Endothelial cell of umbilical vein (primary cell): ENCODE data around the gene GNAS-AS1.

Experiments used
- CTCF ChIP-seq, 2 donors: IDR thresholded peaks; 1 replicate in 1 of 2; 2 replicates in 1 of 2; pipeline ENCODE4 v1.5.1; 2011; ENCODE audit warnings: low read length in 2 of 2, mild to moderate bottlenecking in 2 of 2, moderate library complexity in 2 of 2, control low read depth in 1 of 2, inconsistent platforms in 1 of 2, low read depth in 1 of 2; ENCODE audit not compliant: insufficient read depth in 1 of 2; ENCODE audit errors: extremely low read depth in 1 of 2
- EZH2 ChIP-seq: IDR thresholded peaks from 2 replicates; pipeline ENCODE4 v1.6.1; 2012; ENCODE audit warnings: borderline replicate concordance, low read depth, mild to moderate bottlenecking, moderate library complexity, low read length, inconsistent platforms; ENCODE audit not compliant: severe bottlenecking
- JUN ChIP-seq: IDR thresholded peaks from 2 replicates; pipeline ENCODE4 v1.6.1; 2011; ENCODE audit warnings: borderline replicate concordance, low read depth; ENCODE audit not compliant: insufficient read length, insufficient read depth
- MAX ChIP-seq: IDR thresholded peaks from 2 replicates; pipeline ENCODE4 v1.6.1; 2011; ENCODE audit not compliant: insufficient read depth, insufficient read length
- MYC ChIP-seq: IDR thresholded peaks from one replicate; pipeline ENCODE4 v1.6.1; 2011; ENCODE audit warnings: mild to moderate bottlenecking, low read depth, low read length
- POLR2A ChIP-seq: IDR thresholded peaks from 2 replicates; pipeline ENCODE4 v1.6.1; 2012; ENCODE audit warnings: low read depth, mild to moderate bottlenecking, control low read depth, low read length
- POLR2AphosphoS5 ChIP-seq: IDR thresholded peaks from 2 replicates; pipeline ENCODE4 v1.6.1; 2012; ENCODE audit warnings: low read depth, mild to moderate bottlenecking, control low read depth, low read length, moderate library complexity; ENCODE audit not compliant: insufficient read depth

GRCh38 chr20:58845706-58846105, 5.0 kb downstream of the GNAS-AS1 start:
- TF ChIP-seq CTCF (IDR thresholded peaks at IDR 0.05; ENCODE audit: extremely low read depth in 1 of 2, insufficient read depth in 1 of 2, low read depth in 1 of 2, low read length in 2 of 2) = no peak
- no peak for TF ChIP-seq POLR2AphosphoS5
- no peak for TF ChIP-seq MAX
- no peak for TF ChIP-seq EZH2
- TF ChIP-seq JUN = no peak
- no peak for TF ChIP-seq POLR2A
- TF ChIP-seq MYC = no peak
